Activated CD4-positive, CD25-positive, alpha-beta regulatory T cell treated with anti-CD3 and anti-CD28 coated beads, Interleukin-2, amount 50 U/mL, for 72 hours (primary cell): ENCODE data around the gene RAD51B.

Experiments
- DNase-seq: peaks from one replicate; pipeline ENCODE4 v3.0.0; 2021

Gene RAD51B

DNA sequence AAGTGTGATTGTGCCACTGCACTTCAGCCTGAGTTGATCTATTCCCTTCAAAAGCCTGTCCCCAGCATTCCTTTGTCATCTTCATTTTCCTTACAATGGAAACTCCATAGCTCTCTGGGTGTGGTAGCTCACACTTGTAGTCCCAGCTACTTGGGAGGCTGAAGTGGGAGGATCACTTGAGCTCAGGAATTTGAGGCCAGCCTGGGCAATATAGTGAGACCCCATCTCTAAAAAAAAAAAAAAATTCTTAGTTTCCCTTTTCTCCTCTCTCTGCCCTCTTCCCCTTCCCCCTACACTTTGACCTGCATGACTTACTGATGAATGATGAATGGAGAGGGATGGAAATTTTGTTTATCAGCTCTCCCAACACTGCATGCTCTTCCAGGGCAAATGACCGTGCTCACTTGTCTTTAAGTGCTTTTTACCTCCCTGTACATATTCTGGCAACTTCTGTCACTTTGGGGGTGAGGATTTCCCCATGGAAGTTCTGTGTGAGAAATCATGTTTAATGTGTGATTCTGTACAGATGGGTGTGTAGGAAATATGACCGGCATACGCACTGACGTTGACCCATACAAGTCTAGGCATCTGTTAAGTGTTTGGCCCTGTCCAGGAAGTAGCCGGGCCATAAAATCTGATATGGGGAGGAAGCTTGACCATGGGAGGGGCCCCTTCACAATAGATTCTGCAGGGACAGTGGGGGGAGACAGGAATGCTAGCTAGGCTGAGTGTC, 907.9 kb downstream of the RAD51B start:
- peak; percentile 25 for DNase-seq

DNA sequence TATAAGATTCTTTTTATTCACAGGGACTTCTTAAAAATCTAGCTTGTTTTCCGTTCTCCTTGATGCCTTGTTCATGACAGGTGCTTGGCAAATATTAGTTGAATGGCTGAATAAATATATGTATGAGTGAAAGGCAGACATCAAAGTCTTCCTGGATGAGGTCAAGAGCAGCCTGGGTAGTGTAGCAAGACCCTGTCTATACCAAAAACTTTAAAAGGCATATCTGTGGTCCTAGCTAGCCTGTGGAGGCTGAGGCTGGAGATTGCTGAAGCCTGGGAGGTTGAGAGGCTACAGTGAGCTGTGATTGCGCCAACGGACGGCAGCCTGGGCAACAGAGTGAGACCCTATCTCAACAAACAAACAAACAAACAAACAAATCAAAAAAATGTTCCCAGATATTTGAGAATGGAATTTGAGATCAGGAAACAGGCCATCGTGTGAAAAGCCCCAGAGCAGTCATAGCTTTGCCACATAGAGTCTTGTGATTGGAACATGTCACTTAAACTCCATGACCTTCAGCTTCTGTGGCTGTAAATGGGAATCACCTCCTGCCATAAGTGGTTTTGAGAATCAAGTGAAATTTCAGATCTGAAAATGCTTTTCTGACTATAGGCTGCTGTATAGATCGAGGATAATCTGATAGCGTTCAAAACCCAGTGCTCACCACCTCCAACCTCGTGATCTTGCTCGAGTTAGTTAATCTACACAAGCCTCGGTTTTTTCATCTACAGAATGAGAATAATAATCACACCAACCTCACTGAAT, 908.9 kb downstream of the RAD51B start:
- DNase-seq = no peak

DNA sequence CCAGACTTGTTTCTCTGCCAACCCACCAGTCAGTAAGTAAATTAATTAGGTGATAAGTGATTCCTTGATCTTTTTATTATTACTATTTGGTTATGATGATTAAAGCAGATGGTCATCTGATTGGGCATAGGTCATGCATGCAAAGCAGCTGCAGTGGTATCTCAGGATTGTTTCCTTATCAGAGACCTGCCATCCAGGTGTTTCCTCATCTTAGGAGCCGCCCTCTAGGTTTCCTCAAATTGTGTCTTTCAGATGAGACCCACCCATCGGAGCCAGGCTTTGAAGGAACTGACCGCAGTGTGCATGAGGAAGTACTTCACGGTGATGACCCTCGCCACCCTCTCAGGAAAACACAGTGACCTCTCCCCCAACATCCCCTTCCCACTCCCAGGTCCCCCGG, 910.0 kb downstream of the RAD51B start:
- DNase-seq = no peak

DNA sequence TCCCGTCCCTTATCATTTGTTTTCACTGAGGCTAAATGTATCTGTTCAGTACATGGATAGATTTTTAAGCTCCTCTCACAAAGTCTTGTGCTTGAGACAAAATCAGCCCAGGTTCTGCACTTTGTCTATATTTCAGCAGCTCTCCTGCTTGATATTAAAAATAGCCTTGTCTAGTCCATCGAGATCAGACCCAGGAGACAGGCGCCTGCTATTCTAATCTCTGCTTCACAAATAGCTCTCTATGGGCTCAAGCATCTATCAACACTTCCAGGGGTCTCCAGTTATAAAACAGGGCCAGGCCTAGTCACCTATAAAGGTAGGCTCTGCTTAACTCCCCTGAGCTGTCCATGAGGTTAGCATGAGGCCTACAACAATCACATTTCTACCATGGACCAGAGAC, 910.8 kb downstream of the RAD51B start:
- no peak for DNase-seq

DNA sequence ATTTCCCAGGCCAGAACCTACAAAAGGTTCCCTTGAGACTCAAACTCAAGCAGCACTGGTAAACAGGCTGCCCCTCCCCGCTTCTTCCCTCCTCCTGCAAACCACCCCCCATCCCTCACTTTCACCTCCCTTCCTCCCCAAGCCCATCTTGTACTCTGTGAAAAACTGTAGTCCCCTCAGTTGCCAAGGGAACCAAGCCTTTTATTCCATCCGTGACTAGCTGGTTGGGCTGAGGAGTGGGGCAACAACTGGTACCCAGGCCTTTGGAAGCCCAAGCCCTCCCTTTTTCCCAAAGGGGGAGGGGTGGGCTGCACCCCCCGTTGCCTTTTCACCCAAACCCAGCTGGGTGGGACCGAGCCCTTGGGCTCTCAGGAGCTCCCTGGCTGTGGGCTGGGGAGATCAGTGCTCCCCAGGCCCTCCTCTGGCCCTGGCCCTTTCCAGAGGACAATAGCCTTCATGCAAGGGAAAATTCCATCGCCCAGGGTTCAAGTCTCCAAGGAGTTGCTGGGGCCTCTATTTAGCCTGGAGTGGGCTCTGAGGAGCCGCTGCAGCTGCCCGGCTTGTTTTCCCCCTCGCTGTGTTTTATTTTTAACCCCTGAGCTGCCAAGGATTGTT, 911.3 kb downstream of the RAD51B start:
- DNase-seq = no peak

DNA sequence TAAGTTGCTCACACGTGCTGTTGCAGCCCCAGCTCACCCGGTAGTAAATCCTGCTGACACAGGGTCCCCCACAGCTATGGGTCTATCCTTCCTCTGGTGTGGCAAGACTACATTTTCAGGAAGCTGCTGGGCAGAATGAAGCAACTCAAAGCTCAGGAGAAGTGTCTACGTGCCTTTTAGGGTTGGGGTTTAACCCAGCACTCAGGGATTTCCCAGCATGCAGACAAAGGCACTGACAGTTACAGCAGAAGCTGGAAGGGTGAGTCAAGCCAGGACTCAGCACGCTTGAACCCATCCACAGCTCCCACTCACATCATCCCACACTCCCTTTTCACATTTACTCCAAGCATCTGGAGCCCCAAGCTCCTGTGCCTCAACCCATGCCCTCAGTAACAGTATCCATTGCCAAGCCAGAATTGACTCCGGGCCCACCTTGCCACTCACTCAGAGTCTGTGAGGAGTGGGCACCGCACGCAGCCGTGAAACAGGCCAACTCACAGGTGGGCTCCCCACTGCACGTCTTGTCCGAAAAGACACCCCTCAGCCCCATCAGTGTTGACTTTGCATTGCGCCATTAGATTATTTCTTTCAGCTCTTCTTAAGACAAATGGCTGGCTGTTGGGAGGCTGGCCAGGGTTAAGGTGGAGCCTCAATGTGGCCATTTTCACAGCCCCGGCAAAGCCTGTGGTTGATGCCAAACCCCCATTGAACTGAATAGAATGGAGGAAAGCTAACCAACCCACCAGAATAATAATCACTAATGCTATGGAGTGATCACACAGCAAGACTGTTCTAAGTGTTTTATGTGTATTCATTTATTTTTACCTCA, 913.7 kb downstream of the RAD51B start:
- DNase-seq = no peak

DNA sequence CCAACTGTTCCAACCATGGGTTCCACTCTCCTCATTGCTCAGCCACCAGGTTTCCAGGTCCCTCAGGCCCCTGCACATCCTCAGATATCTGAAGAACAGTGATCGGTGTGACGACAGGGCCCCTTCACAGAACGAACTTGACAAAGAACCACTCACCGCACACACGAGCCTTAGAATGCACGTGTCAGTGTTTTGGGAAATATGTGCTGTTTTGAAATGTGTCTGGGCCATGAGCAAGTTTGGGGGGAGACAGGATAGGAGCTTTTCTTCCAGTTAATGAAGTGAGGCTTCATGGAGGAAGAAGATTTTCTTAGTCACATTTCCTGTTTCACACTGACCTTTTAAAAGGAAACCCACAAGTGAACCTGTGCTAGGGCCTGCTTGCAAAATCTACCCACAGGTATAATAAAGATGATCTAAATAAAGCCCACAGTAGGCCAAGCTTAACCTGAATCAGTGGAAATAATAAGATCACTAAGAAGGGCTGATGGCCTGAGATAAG, 914.7 kb downstream of the RAD51B start:
- peak; percentile 56 for DNase-seq

DNA sequence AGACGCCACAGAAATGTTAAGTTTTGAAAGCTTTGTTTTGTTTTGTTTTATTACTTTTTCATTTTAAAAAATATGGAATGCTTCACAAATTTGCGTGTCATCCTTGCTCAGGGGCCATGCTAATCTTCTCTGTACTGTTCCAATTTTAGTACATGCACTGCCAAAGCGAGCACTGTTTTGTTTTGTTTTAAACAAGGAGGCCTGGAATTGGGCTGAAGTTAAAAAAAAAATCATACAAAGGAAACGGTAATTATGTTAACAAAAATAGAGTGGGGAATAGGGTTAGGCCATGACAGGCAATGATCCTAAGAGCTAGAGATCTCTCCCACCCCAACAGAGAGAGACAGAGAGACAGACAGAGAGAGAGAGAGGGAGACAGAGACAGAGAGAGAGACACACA, 916.3 kb downstream of the RAD51B start:
- DNase-seq = no peak

DNA sequence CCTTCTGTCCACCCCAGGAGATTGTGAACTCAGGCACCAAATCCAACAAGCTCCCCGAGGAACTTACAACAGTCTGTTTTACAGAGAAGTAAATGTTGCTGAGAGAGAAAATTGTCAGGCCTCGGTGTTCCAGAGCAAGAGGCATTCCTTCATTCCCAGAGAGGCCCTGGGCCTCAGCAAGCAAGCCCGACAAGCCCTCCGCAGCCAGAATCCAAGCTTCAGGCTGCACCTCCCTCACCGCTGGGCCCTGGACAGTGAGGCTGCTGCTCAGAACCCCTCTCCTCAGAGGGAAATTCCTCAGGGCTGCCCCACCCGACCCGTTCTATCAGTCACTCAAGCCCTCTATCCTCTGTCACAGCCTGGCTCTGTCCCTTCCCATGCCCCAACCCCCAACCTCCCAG, 916.9 kb downstream of the RAD51B start:
- no peak for DNase-seq

DNA sequence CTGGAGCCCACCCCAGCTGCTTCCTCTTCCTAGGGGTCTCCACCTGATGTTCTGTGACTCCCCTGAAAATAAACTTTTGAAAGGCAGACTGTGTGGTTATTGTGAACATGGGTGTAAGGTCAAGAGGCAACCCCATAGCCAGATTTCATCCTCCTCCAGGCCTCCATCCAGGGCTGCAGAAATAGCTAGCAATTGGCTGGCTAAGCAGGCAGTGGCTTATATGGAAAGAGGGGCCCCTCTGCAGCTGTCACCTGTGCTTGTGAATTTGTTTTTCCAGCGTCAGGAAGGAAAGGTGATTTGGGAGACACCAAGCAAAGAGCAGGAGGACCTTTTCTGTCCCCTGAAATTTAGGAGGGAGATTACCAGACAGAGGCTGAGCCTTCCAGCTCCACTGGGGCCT, 917.5 kb downstream of the RAD51B start:
- no peak for DNase-seq

DNA sequence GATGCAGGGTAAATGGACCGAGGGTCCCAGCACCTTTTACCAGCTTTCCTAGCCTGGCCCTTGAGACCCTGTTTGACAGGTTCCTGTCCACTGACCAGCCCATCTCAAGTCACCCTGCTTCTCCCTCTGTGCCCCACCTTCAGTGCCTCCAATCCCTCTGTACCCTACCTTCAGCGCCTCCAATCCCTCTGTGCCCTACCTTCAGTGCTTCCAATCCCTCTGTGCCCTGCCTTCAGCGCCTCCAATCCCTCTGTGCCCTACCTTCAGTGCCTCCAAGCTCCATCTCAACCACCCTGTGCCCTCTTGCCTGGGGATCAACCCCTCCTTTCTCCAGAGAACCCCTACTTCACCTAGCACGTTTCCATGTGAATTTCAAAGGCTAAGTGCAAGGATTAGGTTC, 919.0 kb downstream of the RAD51B start:
- no peak for DNase-seq

DNA sequence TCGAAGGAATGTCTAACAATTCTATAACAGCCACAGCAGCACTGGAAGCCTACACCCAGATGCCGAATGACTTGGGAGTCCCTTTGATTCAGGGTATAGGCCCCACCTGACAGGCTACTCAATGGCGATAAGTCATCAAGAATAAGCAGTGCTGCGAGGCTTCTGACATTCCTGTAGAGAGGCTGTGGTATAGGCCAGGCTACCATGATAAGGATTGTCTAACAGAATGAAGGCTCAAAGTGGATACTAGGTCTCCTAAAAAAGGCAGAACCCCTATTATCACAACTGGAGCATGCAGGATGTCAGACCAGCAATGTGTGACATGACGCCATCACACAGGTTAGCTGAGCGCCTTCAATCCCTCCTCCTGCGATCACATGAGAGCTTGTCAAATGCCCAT, 920.1 kb downstream of the RAD51B start:
- peak; percentile 0 for DNase-seq

DNA sequence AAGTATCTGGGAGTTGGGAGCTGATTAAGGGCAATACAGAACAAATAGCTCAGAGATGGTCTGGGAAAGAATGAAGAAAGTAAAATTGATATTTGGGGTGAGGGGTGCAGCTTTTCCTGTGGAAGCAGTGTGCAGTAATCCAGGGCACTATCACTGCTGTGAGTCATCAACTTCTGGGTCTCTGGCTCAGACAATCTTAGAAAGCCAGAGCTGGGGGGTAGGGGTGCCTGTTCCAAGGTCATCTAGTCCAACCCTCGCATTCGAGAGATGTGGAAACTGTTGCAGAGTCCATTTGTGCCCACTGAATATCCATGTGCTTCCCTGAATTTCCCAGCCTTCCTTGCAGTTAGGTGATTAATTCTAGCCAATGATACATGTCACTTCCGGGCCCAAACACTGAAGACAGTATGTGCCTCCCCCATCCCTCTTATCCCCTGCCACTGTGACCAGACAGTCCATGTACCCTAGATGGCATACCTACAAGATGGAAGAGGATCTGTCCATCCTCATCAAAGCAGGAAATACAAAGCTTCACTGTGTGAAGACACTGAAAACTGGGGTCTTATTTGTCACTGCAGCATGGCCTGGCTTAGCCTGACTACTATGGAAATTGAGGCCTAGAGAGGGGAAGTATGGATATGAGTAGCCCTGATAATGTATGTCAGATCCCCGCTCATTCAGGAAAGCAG, 921.4 kb downstream of the RAD51B start:
- DNase-seq = peak; percentile 15

DNA sequence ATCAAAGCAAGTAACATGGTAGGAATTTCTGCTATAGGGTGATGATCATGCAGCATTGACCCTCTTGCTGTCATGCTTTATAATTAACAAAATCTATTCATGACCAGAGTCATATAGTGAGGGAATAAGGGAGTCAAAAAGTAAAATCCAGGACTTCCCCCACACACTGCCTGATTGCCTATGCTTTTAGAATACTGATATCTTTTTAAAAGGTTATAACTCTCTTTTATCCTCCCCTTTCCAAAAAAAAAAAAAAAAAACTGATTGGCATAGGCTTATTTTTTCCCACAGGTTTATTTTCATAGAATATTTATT, 921.9 kb downstream of the RAD51B start:
- DNase-seq = no peak

DNA sequence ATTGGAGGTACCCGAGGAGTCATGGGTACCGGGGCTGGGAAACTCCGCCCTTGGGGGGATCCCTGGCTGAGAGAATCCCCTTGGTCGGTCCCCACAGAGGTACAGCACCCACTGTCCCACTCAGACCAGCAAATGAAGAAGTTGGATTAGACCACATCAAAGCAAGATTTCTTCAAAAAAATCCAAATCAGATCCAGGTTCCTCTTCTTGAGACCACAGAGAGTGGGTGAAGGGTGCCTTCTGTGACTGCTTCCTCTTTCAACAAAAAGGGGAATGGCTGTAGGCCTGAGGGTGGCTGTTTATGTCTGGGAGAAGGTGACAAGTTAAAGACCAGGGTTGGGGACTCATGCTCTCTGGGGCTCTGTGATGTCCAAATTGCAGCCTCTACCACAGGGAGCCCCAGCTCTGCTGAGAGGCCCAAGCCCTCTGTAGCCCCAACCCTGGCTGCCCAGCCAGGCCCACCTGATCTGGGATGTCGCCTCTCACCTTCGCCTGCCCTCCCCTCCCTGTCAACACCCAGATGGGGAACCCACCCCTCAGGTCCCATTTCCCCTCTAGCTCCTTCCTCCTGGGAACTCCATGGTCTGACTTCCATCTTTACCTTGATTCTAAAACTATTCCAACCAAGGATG, 922.4 kb downstream of the RAD51B start:
- DNase-seq = peak; percentile 24

DNA sequence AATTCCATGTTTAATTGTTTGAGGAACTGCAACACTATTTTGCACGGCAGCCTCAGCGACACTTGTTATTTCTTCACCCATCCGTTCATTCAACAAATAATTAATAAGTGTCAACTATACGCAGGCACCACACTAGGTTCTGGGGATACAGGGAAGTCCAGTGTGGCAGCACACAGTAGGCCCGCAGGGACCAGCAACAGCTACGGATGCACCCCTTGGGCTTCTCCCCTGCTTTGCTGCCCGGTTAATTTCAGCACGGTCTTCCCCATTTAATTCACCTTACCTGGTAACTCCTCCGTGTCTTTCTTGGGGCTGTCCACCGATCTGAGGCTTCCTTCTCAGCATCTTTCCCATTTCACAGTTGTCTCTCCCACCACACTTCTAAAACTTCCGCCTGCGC, 925.0 kb downstream of the RAD51B start:
- no peak for DNase-seq

DNA sequence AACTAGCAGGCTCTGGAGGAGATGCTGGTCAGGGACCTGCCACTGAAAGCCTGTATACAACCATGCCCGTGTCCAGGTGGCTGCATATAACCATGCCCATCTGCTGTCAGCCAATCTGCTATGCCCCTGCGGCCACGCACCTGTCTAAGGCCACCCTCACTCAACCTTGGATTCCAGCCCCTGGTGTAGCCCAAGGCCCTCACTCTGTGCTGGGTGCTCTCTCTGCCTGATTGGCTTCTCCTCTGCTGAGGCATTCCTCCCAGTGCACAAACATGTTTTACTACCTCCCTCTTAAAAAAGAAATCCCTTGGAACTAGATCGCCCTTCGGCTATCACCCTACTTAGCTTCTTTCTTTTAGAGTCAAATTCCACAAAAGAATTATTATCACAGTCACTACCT, 927.8 kb downstream of the RAD51B start:
- DNase-seq = no peak

DNA sequence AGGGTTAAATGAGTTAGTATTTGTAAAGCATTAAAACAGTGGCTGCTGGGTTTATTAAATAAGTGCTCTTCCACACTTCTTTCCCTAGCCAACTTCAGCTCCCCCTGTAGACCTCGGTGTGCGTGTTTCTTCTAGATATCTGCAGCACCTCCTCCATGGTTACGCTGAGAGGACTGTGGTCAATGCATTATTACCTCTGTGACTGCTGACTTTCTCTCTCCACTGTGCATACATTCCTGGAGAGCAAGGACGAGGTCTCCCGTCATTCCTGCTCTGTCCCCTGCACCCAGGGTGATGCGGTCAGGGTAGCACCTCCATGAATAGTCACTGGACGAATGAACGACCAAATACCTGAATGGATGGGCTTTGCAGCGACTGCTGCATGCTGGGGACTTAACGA, 928.7 kb downstream of the RAD51B start:
- DNase-seq = no peak

DNA sequence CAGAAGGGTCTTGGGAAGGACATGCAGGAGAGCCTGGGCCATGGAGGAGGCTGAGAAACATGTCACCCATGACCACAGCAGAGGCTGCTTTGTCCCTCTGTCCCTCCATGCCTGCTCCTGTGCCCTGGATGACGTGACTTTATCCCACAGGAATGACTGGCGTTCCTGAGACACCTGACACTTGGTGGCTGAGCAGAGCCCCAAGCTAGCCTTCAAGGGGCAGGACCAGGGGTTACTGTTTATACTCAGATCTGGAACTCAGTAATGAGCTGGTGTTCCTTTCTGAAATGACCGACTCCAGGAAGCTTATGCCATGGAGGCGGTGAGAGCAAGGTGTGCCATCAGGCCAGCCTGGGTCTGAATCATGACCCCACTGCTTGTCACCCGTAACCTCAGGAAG, 929.1 kb downstream of the RAD51B start:
- DNase-seq = no peak

DNA sequence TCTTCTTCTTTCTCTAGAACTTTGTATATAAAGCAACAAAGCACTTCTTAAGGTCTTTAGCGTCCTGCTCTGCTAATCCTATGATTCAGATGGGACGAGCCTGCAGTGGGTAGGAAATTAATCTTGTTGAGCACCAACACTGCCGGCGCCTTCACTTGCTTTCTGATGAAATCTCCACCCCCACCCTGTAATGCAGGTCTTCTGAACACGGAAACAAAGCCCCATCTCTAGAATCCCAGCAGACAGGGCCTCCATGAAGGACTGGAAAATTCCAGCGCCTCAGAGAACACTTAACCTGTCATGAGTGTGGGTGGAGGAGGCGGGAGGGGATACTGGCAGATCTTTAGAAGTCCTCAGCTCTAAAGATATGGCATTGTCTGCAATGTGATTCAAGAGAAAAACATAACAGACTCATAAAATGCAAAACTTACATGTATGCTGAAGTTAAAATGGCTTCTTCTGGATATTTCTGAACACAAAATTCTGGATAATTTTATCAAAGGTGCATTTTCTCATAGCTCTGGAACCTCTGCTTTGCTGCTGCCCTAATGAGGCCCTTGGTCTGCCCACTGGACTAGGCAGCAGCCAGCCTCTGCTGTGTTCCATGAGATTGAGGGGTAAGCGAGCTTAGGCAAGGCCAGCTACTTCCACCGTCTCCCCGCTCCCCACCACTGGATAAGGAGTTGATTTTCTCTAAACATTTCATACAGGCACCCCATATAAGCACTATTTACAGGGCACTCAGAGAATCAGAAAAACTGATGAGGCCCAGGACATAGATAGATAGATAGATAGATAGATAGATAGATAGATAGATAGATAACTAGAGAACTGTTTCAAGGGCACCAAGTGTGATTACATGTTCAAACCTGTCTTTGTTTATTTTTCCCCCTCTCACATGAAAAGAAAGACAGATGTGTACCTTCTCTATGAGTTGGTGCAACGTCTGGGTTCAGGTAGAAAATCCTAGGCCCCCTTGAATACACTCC, 930.2 kb downstream of the RAD51B start:
- DNase-seq = no peak
